SKM-1 (cell line): Measurements from ENCODE around the gene APAF1.
A peak's percentile ranks its signal among the peaks of the same experiment; 100 is the strongest.
"Not testable (repeated sequence)": the region's sequence is repeated elsewhere in the genome, so short reads cannot be mapped to it uniquely, and the experiment has no call there.

Experiments
- DNase-seq: peaks from one replicate; lab custom pipeline; 2025; ENCODE audit not compliant: unreplicated experiment; lab: John Stamatoyannopoulos, UW

Gene APAF1, protein sequence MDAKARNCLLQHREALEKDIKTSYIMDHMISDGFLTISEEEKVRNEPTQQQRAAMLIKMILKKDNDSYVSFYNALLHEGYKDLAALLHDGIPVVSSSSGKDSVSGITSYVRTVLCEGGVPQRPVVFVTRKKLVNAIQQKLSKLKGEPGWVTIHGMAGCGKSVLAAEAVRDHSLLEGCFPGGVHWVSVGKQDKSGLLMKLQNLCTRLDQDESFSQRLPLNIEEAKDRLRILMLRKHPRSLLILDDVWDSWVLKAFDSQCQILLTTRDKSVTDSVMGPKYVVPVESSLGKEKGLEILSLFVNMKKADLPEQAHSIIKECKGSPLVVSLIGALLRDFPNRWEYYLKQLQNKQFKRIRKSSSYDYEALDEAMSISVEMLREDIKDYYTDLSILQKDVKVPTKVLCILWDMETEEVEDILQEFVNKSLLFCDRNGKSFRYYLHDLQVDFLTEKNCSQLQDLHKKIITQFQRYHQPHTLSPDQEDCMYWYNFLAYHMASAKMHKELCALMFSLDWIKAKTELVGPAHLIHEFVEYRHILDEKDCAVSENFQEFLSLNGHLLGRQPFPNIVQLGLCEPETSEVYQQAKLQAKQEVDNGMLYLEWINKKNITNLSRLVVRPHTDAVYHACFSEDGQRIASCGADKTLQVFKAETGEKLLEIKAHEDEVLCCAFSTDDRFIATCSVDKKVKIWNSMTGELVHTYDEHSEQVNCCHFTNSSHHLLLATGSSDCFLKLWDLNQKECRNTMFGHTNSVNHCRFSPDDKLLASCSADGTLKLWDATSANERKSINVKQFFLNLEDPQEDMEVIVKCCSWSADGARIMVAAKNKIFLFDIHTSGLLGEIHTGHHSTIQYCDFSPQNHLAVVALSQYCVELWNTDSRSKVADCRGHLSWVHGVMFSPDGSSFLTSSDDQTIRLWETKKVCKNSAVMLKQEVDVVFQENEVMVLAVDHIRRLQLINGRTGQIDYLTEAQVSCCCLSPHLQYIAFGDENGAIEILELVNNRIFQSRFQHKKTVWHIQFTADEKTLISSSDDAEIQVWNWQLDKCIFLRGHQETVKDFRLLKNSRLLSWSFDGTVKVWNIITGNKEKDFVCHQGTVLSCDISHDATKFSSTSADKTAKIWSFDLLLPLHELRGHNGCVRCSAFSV (N-terminal part only)

GRCh38 chr12:98644712-98645571 lies at the start of gene APAF1, which contains the start of gene IKBIP:
Gene APAF1 (plus strand): TSS chr12:98645290. CDS start chr12:98648360, 3,070 bp downstream.
Gene IKBIP (minus strand): TSS chr12:98644788. CDS start chr12:98644701, 87 bp downstream.
- DNase-seq: peak; percentile 42

DNA sequence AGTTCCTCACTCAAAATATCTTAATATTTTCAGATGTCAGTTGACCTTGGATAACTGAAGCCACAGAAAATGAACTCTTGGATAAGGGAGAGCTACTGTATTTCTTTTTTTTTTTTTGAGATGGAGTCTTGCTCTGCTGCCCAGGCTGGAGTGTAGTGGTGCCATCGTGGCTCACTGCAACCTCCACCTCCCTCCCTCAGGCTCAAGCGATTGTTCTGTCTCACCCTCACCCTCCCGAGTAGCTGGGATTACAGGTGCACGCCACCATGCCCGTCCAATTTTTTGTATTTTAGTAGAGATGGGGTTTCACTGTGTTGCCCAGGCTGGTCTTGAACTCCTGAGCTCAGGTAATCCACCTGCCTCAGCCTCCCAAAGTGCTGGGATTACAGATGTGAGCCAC lies 47.8 kb upstream of the APAF1 start:
- not testable (repeated sequence) for DNase-seq

GRCh38 chr12:98601924-98602323 lies 43.2 kb upstream of the APAF1 start:
- no peak for DNase-seq

DNA sequence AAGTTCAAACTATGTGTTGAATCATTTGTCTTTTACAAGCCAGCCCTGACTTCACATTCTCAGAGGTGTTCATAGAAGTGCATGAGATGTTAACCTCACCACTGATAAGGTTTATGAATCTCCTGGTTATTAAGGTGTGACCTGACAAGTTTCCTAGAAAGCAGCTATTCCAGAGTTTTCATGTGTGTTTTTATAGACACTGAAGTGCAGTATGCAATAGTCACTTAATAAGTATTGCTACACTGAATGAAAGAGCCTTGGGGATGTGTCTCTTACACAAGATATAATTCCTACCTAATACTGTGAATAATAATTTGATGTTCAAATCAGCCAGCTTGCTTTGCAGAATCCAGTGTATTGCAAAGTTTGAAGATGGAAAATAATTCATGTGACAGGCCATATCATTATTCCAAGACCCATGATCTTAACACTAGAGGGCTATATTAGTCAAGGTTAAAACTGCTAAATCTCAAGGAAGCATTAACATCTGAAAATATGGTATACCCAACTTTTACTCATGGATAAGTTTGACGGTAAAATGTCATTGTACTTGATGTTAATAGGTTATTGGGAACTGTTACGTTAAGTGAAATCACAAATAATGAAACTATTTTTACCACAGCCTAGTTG lies 38.6 kb upstream of the APAF1 start:
- DNase-seq: no peak

- DNase-seq: no peak
Measured at GRCh38 chr12:98610596-98610995, 34.5 kb upstream of the APAF1 start.

DNA sequence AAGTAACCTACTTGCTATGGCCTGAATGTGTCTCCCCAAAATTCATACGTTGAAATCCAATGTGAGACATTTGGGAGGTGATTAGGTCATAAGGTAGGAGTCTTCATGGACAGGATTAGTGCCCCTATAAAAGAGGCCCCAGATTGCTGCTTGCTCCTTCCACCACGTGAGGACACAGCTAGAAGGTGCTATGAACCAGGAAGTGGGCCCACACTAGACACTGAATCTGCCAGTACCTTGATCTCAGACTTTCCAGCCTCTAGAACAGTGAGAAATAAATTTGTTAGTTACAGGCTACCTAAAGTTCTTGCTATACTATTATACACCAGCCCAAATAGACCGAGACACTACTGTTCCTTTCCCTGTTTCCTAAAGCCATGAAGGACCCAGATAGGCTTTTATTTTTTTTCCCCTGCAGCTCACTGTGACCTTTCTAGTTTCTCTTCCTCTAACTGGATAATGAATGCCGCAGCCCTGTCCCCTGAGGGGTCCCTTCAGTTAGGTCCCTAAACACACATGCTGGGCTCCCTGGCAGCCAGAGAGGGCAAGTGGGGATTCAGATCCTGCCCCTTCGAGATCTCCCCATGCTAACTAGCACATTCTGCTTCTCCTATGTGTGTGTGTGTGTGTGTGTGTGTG lies 32.3 kb upstream of the APAF1 start:
- peak; percentile 17 for DNase-seq

DNA sequence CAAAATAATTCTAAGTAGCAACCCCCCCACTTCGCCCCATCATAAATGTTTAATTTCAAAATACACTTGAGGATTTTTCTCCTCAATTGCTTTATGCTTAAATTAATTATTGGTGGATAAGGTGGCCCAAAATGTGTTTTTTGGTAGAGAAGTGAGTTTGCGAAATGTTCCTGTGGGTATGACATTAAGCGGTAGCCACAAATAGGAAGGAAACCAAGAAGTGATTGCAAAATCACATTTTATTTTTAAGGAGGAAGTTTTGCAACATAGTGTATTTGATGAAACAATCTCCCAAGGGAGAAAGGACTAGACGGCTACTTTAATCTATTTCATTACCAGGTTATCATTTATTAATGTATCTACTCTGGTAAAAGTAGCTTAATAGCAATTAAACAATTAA lies 26.1 kb upstream of the APAF1 start:
- DNase-seq: peak; percentile 55

- DNase-seq: no peak
Measured at GRCh38 chr12:98635657-98636323, 9.3 kb upstream of the APAF1 start.

GRCh38 chr12:98637068-98637467 lies 8.0 kb upstream of the APAF1 start:
- DNase-seq: no peak

GRCh38 chr12:98638009-98638408 lies 7.1 kb upstream of the APAF1 start:
- DNase-seq: no peak

GRCh38 chr12:98639491-98639890 lies 5.6 kb upstream of the APAF1 start:
- no peak for DNase-seq

- DNase-seq: not testable (repeated sequence)
Measured at GRCh38 chr12:98642801-98643200, 2.3 kb upstream of the APAF1 start.

- DNase-seq: no peak
Measured at GRCh38 chr12:98644433-98644711, 718 bp upstream of the APAF1 start.

- DNase-seq: no peak
Measured at GRCh38 chr12:98645572-98646067, 530 bp downstream of the APAF1 start.

DNA sequence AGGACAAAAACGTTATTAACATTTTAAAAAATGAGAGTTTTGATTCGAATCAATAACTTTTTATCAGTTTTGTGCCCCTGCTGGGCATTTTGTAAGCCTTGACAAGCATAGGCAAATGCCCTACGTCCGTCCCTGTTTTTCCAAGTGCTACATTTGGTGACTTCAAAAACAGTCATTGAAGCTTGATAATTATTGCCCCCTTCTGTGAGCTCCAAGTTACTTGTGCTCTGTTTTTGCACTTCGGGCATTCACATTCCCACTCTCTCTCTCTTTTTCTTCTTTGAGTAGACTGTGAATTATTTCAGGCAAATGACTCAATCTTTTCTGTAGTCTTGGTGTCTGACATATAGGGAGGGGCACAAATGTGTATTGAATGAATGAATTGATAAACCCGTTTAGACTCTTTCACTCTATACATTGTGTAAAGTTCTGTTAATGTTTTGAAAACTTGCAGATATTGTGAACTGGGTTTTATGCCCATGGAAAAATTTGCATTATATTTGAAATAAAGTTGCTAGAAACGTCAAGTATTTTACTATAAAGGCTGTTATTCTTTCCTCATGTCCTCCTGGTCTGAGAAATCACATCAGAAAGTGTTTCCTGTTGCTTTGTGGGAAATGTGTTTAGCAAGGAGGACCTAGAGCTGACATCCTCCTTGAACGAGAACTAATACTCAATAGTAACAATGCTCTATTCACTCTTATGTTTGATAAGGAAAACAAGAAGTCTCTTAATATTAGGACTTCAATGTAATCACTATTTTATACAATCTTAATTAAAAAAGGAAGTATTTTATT lies 1.4 kb downstream of the APAF1 start:
- no peak for DNase-seq

DNA sequence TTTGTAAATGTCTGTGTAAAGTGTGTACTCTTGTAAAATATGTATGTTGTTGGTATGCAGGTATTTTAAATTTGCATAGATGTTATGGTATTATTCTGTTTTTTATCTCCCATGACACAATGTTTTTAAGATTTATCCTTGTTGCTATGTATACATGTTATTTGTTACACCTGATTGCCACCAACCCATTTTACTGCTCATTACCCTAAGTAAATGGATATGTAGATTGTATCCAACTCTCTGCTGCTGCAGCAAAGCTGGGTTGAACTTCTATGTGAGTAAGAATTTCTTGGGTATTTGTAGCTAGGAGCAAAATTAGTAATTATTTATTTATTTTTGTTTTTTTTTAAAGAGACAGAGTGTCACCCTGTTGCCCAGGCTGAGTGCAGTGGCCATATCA lies 6.2 kb downstream of the APAF1 start:
- DNase-seq: no peak

GRCh38 chr12:98653866-98654493 lies 8.9 kb downstream of the APAF1 start:
- no peak for DNase-seq
